OCI-M2 (cell line): ENCODE results near the gene NEAT1.

Source experiments
- DNase-seq: peaks from one replicate; lab custom pipeline; 2025; ENCODE audit not compliant: unreplicated experiment; lab: John Stamatoyannopoulos, UW

The NEAT1 gene

DNA sequence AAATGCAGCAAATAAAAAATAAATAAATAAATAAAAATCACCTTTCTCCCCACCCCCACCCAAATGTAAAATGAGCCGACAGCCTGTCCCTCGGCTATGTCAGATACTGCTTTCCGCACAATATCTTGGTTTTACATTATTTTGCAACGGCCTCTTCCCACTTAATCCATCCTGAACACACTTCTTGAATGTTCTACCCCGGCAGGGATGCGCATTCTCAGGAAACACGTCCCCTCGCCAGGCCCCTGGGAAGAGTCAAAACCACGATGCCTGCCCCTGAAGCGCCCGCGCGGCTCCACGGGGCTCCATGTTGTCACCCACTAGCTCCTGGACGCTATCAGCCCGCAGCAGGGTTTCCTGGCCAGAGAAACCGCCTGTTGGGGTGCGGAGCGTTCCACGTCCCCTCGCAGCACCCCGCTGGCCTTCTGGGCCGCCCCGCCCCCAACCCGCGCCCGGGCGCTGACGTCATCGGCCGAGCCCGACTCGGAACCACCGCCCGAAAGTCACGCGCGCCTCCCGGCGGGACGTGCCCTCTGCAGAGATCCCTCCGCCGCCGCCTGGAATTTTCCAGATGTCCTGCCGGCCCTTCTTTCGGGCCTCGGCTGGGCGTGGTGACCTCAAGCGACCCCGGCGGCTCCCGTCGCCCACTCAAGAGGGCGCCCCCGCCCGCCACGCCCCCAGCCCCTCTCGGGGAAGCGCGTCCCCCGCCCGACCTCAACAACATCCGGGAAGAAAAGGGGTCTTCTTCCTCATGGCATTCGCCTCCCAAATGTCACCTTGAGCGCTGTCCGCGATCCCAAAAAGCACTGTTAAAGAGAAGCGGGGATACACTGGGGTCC lies 585 bp upstream of the NEAT1 start:
- no peak for DNase-seq

DNA sequence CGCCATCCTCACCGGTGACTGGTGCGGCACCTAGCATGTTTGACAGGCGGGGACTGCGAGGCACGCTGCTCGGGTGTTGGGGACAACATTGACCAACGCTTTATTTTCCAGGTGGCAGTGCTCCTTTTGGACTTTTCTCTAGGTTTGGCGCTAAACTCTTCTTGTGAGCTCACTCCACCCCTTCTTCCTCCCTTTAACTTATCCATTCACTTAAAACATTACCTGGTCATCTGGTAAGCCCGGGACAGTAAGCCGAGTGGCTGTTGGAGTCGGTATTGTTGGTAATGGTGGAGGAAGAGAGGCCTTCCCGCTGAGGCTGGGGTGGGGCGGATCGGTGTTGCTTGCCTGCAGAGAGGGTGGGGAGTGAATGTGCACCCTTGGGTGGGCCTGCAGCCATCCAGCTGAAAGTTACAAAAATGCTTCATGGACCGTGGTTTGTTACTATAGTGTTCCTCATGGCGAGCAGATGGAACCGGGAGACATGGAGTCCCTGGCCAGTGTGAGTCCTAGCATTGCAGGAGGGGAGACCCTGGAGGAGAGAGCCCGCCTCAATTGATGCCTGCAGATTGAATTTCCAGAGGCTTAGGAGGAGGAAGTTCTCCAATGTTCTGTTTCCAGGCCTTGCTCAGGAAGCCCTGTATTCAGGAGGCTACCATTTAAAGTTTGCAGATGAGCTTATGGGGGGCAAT lies 1.1 kb downstream of the NEAT1 start:
- no peak for DNase-seq

- DNase-seq: no peak
These were observed 1.9 kb downstream of the NEAT1 start for GRCh38 chr11:65424205-65425104.

- no peak for DNase-seq
These were observed 2.7 kb downstream of the NEAT1 start for GRCh38 chr11:65425105-65425970.

GRCh38 chr11:65425971-65426838 lies 3.6 kb downstream of the NEAT1 start:
- DNase-seq: no peak

DNA sequence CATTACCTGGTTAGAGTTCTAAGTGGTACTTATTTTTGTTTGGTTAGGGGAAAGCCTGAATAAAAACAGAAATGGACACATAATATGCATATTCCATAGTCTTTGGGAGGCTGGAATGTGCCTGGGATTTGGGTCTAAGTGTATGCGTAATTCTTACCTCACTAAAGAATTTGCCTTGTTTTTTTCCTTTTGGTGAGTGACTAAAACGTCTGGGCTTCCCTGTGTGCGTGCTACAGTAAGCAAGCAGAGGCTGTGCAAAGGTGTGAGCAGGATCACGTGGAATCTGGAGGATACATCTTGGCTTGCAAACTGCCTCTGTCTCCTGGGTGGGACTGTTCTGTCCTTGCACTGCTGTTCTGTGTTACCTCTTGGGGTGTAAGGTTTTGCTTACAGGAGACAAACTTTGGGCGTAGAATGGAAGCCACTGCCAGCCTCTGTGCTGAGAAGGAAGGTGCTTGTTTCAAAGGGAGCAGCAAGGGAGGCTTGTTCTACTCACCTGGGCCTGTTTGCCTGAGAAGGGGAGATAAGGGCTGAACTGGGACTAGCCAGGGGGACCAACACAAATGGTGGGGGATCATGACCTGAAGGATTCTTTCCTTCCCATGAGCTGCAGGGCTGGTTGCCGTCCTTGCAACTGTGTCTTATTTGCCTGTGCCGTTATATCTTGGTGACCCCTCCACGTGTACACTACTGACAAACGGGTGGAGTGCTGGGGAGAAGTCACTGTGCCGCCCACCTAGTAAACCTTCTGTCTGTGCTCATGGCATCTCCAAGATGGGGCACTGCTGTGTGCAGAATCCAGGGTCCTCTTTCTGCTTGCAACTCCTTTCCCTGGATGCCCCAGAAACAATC lies 4.5 kb downstream of the NEAT1 start:
- no peak for DNase-seq

DNA sequence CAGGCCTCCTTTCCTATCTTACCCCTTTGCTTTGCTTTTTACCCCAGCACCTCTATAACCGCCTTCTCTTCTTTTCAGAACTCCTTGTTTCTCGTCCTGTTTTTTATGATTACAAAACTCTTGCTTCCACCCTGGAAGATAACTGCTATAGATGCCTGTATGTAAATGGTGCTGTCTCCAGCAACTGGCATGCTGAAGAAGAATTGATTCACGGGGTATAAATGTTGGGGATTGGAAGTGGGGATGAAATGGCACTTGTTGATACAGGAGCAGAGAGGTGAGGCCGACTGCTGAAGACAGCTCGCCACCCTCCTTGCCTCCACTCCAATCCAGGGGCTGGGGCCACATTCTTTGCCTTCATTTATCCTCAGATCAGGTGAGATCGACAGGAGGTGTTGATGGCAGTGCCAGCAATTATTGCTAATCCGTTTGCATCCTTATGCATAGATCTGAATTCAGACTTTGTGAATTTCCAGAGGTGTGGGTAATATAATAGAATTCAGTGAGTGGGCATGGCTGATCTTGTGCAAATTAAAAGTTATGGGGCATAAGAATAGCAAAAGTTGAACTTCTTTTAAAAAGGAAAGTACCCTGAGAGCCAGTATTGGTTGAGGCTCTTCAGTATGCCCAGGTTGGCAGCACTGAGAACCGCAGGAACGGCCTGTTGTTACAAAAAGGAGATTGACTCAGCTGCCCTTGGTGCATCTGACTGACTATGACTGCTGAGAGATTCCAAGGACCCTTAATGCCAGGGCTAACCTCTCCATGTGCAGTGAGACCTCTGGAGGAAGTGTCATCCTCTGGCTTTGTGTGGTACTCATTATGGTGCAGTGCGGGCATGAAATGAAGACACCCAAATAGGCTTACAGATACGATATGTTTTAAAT lies 5.3 kb downstream of the NEAT1 start:
- DNase-seq: no peak

DNA sequence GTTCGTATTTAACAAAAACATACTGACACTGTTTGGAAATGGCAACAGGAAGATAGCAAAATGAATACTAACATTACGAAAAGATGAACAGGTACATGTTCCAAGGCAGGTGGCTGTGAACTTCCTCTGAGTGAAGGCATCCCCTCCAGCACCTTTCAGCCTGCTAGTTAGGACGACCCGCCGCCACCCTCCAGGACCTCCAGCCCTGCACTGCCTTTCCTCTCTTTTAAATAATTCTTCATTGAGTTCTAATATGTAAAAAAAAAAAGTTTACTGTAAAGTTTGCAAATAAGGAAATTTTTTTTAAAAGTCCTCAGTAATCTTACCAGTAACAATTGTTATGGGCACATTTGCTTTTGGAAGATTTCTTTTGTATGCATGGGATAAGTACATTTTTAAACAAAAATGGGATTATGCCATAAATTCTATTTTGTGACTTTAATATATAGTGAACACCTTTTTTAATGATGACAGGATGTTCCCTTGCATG lies 6.0 kb downstream of the NEAT1 start:
- no peak for DNase-seq

DNA sequence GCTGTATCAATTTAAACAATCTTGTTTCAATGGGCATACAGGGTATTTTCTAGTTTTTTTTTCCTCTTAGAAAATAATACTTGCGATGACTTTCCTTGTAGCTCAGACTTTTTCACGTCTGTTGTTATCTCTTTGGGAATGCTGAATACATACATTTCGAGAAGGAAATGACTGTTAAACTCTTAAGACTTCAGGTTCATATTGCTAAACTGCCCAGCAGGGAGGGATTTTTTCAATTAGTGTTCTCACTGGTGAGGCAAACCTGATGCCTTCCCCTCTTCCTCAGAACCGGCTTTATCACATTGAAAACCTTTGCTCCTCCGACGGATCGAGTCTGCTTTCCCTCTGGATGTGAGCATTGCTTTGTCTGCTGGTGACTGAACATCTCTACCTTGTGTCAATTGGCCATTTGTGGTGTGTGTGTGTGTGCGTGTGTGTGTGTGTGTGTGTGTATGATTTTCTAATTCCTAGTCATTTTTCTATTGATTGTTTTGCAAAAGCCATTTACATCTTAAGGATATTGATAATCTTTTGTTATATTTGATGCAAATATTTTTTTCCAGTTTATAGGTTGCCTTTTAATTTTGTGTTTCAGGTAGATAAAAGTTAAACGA lies 6.6 kb downstream of the NEAT1 start:
- DNase-seq: no peak

DNA sequence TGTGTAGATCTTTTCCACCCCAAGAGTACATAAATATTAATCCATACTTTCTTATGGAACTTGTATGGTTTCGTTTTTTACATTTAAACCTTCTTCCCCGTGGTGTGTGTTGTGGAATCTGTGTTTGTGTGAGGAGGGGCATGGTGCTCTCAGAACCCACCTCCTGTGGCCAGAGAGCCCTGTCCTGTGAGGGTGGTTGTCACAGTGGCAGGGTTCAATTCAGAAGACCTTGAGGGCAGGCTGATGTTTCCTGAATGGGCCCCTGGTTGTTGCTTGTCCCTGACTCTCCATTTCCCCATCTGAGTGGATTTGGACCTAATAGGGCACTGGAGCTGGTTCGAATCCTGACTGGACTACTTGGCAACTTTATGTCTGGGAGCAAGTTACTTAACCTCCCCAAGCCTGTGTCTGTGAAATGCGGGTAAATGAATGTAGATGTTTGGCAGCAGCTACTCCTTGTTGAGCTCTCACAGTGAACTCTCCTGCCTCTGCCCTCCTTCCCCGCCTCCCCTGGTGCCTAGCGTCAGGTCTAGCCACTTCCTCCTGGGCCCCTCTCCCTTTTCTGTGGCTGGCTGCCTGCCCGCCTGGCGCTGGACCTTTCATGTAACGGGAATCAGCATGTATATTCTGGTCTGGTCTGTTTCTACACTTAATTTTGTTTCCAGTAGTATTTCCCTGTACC lies 7.3 kb downstream of the NEAT1 start:
- no peak for DNase-seq

- no peak for DNase-seq
These were observed 8.0 kb downstream of the NEAT1 start for GRCh38 chr11:65430406-65431217.

DNA sequence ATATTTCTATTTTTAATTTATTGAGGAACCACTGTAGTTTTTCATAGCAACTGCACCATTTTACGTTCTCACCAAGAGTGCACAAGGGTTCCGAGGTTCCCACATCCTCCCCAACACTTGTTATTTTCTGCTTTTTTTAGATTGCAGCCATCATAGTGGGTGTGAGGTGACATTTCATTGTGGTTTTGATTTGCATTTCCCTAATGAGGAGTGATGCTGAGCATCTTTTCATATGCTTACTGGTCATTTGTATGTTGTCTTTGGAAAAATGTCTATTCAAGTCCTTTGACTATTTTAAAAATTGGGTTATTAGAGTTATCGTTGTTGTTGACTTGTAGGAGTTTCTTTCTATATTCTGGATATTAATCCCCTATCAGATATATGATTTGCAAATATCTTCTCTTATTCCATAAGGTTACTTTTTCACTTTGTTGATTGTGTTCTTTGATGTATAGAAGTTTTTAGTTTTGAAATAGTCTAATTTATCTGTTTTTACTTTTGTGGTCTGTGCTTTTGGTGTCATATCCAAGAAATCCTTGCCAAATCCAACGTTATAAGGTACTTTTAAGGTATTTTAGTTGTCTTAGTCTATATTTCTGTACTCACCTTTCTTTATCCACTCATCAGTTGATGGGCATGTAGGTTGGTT lies 9.0 kb downstream of the NEAT1 start:
- no peak for DNase-seq

- no peak for DNase-seq
These were observed 9.6 kb downstream of the NEAT1 start for GRCh38 chr11:65432100-65432650.

DNA sequence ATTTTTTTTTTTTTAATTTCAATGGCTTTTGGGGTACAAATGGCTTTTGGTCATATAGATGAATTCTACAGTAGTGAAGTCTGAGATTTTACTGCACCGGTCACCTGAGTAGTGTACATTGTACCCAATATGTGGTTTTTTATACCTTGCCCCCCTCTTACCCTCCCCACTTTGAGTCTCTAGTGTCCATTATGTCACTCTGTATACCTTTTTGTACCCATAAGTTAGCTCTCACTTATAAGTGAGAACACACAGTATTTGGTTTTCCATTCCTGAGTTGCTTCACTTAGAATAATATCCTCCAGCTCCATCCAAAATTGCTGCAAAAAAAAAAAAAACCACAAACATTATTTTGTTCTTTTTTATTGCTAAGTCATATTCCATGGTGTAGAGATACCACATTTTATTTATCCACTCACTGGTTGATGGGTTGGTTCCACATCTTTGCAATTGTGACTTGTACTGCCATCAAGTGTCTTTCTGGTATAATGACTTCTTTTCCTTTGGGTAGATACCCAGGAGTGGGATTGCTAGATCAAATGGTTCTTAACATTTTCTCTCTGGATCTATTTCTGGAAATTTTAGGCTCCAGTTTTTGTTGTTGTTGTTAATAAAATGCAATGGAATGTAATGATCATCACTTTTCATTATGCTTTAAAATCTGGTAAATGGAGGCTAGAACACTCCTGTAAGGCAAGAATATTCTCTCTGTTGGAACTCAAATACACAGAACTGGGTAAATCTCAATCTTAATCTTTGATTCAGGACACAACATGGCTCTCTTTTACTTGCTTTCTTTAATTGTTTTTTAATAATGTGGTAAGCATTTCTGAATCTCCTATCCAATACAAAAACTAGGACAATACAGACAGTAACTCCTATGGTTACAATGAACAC lies 10.3 kb downstream of the NEAT1 start:
- no peak for DNase-seq
